Type B pancreatic cell (in vitro differentiated cells): ENCODE data around the gene FAM228A. TPM values are rescaled to one million over a fixed set of nuclear protein-coding genes. Genes with fewer than 3 reads are reported as not detected.

Source experiments
- DNase-seq: peaks from one replicate; pipeline ENCODE4 v3.0.0; 2021; ENCODE audit warnings: mixed read lengths; ENCODE audit not compliant: unreplicated experiment; ENCODE audit errors: extremely low spot score
- H3K27ac Mint-ChIP-seq: 2 replicates; pipeline ENCODE4 v1.8.0; 2021; ENCODE audit warnings: mild to moderate bottlenecking, mixed read lengths
- H3K27me3 Mint-ChIP-seq: 2 replicates; pipeline ENCODE4 v1.8.0; 2021; ENCODE audit warnings: mixed read lengths
- H3K36me3 Mint-ChIP-seq: 2 replicates; pipeline ENCODE4 v1.8.0; 2021; ENCODE audit warnings: mixed read lengths
- H3K4me1 Mint-ChIP-seq: one replicate; pipeline ENCODE4 v1.8.0; 2021; ENCODE audit warnings: mixed read lengths; ENCODE audit not compliant: unreplicated experiment
- H3K4me3 Mint-ChIP-seq: 2 replicates; pipeline ENCODE4 v1.8.0; 2021; ENCODE audit warnings: mild to moderate bottlenecking, mixed read lengths
- H3K9me3 Mint-ChIP-seq: 2 replicates; pipeline ENCODE4 v1.8.0; 2021; ENCODE audit warnings: mixed read lengths
- total RNA-seq: library from RNA; stranded (reverse); gene quantifications from 2 replicates; pipeline ENCODE4 v1.2.1, GENCODE V29; 2021; ENCODE audit warnings: low replicate concordance
- TF ChIP-seq, protein P1 (sequence below): fragments of 200-600 bp; sonication (generic); conservative IDR thresholded peaks from 2 replicates; pipeline ENCODE4 v1.5.0; 2021; ENCODE audit warnings: antibody characterized with exemption, mild to moderate bottlenecking

Gene FAM228A
- total RNA-seq, 1 donor from 2014 or later, result not detected

DNA sequence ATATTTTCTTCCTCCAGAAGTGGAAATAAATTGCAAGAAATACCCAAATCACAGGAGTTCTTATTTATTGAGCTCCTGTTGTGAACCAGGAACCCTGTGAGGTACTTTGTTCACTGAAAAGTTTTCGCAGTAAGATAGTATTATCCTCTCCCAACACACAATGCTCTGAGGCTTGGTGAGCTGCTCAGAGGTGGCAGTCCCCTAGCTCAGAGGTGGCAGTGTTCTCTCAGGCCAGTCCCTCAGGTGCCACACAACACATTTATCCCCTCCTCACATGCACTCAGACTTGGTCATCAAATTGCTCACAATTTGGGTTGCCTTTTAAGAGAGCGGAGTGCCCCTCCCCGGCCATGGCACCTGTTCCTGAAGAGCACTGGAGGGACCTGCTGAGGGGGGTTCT lies 25.9 kb downstream of the FAM228A start:
- Mint-ChIP-seq H3K27ac (no peak overlapping the region), H3K36me3 (no peaks in the 10 kb centered on the region), H3K9me3 (no peaks in the 10 kb centered on the region), H3K4me3 (no peak overlapping the region), H3K27me3 (no peaks in the 10 kb centered on the region), H3K4me1 (no peaks in the 10 kb centered on the region)
- TF ChIP-seq, protein P1, sequence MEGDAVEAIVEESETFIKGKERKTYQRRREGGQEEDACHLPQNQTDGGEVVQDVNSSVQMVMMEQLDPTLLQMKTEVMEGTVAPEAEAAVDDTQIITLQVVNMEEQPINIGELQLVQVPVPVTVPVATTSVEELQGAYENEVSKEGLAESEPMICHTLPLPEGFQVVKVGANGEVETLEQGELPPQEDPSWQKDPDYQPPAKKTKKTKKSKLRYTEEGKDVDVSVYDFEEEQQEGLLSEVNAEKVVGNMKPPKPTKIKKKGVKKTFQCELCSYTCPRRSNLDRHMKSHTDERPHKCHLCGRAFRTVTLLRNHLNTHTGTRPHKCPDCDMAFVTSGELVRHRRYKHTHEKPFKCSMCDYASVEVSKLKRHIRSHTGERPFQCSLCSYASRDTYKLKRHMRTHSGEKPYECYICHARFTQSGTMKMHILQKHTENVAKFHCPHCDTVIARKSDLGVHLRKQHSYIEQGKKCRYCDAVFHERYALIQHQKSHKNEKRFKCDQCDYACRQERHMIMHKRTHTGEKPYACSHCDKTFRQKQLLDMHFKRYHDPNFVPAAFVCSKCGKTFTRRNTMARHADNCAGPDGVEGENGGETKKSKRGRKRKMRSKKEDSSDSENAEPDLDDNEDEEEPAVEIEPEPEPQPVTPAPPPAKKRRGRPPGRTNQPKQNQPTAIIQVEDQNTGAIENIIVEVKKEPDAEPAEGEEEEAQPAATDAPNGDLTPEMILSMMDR, result no peak
- no peak for DNase-seq

DNA sequence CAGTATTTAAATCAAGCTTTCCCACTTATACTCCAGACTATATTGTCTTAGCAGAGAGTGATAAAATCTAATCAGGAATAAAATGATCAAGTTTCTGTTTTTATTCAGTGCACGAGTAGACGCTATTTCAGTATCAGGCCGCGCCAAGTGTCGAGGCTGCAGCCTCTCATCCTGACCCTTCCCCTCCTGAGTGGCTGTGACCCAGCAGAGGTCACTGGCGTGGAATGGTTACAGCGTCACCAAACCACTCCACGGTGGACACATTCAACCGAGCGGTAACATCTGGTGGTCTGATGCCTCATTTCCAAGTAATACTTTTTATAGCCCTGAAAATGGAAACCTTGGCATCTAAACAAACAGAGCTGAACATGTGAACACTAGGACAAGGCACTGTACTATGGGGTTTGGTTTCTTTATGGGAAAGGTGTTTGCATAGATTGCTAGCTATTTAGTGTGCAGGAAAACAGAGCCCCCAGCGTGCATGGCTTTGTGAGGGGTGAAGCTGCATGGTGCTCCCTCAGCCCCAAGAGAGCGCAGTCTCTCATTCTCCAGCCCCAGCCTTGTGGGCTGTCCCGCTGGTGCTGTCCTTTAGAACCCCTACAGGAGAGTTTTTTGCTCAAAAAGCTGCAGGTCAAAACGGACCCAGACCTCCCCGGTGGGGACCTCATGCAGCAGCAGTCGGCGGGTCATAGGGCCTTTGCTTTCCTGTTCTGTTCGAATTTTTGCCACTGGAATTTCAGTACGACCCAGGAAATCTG lies 28.4 kb downstream of the FAM228A start:
- H3K9me3 Mint-ChIP-seq, result no peaks in the 10 kb centered on the region
- no peak overlapping the region for H3K4me3 Mint-ChIP-seq
- no peak overlapping the region for H3K27ac Mint-ChIP-seq
- peaks cover 4% of the 10 kb centered on the region for H3K36me3 Mint-ChIP-seq
- no peak for DNase-seq
- H3K27me3 Mint-ChIP-seq, result no peaks in the 10 kb centered on the region
- no peaks in the 10 kb centered on the region for H3K4me1 Mint-ChIP-seq
- TF ChIP-seq, protein P1, result no peak

GRCh38 chr2:24203787-24204150 lies 28.9 kb downstream of the FAM228A start:
- no peaks in the 10 kb centered on the region for H3K4me1 Mint-ChIP-seq
- no peaks in the 10 kb centered on the region for H3K9me3 Mint-ChIP-seq
- no peak for DNase-seq
- TF ChIP-seq, protein P1, result no peak
- H3K27ac Mint-ChIP-seq, result no peak overlapping the region
- no peak overlapping the region for H3K4me3 Mint-ChIP-seq
- no peaks in the 10 kb centered on the region for H3K27me3 Mint-ChIP-seq
- H3K36me3 Mint-ChIP-seq, result peaks cover 5% of the 10 kb centered on the region

GRCh38 chr2:24204505-24204904 lies 29.7 kb downstream of the FAM228A start:
- Mint-ChIP-seq H3K27me3 (no peaks in the 10 kb centered on the region), H3K4me1 (no peaks in the 10 kb centered on the region), H3K4me3 (no peak overlapping the region), H3K36me3 (peaks cover 9% of the 10 kb centered on the region), H3K9me3 (no peaks in the 10 kb centered on the region), H3K27ac (no peak overlapping the region)
- TF ChIP-seq, protein P1, result no peak
- no peak for DNase-seq

- Mint-ChIP-seq H3K36me3 (peaks cover 9% of the 10 kb centered on the region), H3K4me3 (no peak overlapping the region), H3K27ac (no peak overlapping the region), H3K9me3 (no peaks in the 10 kb centered on the region), H3K27me3 (no peaks in the 10 kb centered on the region), H3K4me1 (no peaks in the 10 kb centered on the region)
- TF ChIP-seq, protein P1, result no peak
- DNase-seq, result no peak
Measured at GRCh38 chr2:24205131-24205530, 30.3 kb downstream of the FAM228A start.
